Endothelial cell (in vitro differentiated cells): ENCODE data around the gene SLC8A1. TPM values are rescaled to one million over a fixed set of nuclear protein-coding genes. Genes with fewer than 3 reads are reported as not detected.

Source experiments
- DNase-seq: peaks from one replicate; pipeline ENCODE4 v3.0.0; 2021; ENCODE audit warnings: low spot score
- H3K27ac Mint-ChIP-seq: one replicate; pipeline ENCODE4 v1.8.0; 2021; ENCODE audit warnings: mixed read lengths, inconsistent platforms; ENCODE audit not compliant: unreplicated experiment
- H3K27me3 Mint-ChIP-seq: one replicate; pipeline ENCODE4 v1.8.0; 2021; ENCODE audit warnings: mild to moderate bottlenecking, moderate library complexity, mixed read lengths, inconsistent platforms; ENCODE audit not compliant: unreplicated experiment
- H3K36me3 Mint-ChIP-seq: one replicate; pipeline ENCODE4 v1.8.0; 2021; ENCODE audit warnings: mild to moderate bottlenecking, low read depth, mixed read lengths, inconsistent platforms; ENCODE audit not compliant: unreplicated experiment
- H3K4me1 Mint-ChIP-seq: one replicate; pipeline ENCODE4 v1.8.0; 2021; ENCODE audit warnings: mild to moderate bottlenecking, mixed read lengths, inconsistent platforms; ENCODE audit not compliant: unreplicated experiment
- H3K4me3 Mint-ChIP-seq: one replicate; pipeline ENCODE4 v1.8.0; 2021; ENCODE audit warnings: mild to moderate bottlenecking, mixed read lengths, inconsistent platforms; ENCODE audit not compliant: unreplicated experiment
- H3K9me3 Mint-ChIP-seq: one replicate; pipeline ENCODE4 v1.8.0; 2021; ENCODE audit warnings: mixed read lengths, inconsistent platforms; ENCODE audit not compliant: unreplicated experiment
- CTCF ChIP-seq: fragments of 200-600 bp; sonication (generic); IDR thresholded peaks from one replicate; pipeline ENCODE4 v1.5.0; 2021; ENCODE audit warnings: antibody characterized with exemption; ENCODE audit not compliant: unreplicated experiment
- total RNA-seq: library from RNA; stranded (reverse); fragmentation: NEBNext Ultra II Directional; extraction: Animal tissue kit (Norgen Biotek cat#: 25700); gene quantifications from one replicate; pipeline ENCODE4 v1.2.1, GENCODE V29; 2021; ENCODE audit not compliant: unreplicated experiment

SLC8A1 gene
- total RNA-seq, 1 donor from 2014 or later: 0.80 TPM

GRCh38 chr2:40435426-40436092 lies 16.3 kb downstream of the SLC8A1 start:
- Mint-ChIP-seq H3K27me3 (no peaks in the 10 kb centered on the region), H3K27ac (no peak overlapping the region), H3K9me3 (no peaks in the 10 kb centered on the region), H3K36me3 (no peaks in the 10 kb centered on the region), H3K4me3 (no peak overlapping the region), H3K4me1 (no peaks in the 10 kb centered on the region)
- TF ChIP-seq CTCF: no peak
- no peak for DNase-seq

- H3K36me3 Mint-ChIP-seq: no peaks in the 10 kb centered on the region
- no peak for DNase-seq
- H3K27ac Mint-ChIP-seq: no peak overlapping the region
- H3K27me3 Mint-ChIP-seq: no peaks in the 10 kb centered on the region
- H3K9me3 Mint-ChIP-seq: no peaks in the 10 kb centered on the region
- no peak overlapping the region for H3K4me3 Mint-ChIP-seq
- H3K4me1 Mint-ChIP-seq: no peaks in the 10 kb centered on the region
- no peak for TF ChIP-seq CTCF
Observed at GRCh38 chr2:40434731-40435271, 17.1 kb downstream of the SLC8A1 start.

GRCh38 chr2:40433736-40434135 lies 18.2 kb downstream of the SLC8A1 start:
- TF ChIP-seq CTCF: no peak
- Mint-ChIP-seq H3K9me3 (no peaks in the 10 kb centered on the region), H3K27ac (no peak overlapping the region), H3K36me3 (no peaks in the 10 kb centered on the region), H3K4me3 (no peak overlapping the region), H3K4me1 (no peaks in the 10 kb centered on the region), H3K27me3 (no peaks in the 10 kb centered on the region)
- DNase-seq: no peak

- Mint-ChIP-seq H3K9me3 (no peaks in the 10 kb centered on the region), H3K27ac (no peak overlapping the region), H3K36me3 (no peaks in the 10 kb centered on the region), H3K27me3 (no peaks in the 10 kb centered on the region), H3K4me1 (no peaks in the 10 kb centered on the region), H3K4me3 (no peak overlapping the region)
- no peak for TF ChIP-seq CTCF
- no peak for DNase-seq
Observed at GRCh38 chr2:40432921-40433483, 18.9 kb downstream of the SLC8A1 start.

GRCh38 chr2:40431600-40431955 lies 20.3 kb downstream of the SLC8A1 start:
- Mint-ChIP-seq H3K4me1 (no peaks in the 10 kb centered on the region), H3K27ac (no peak overlapping the region), H3K27me3 (no peaks in the 10 kb centered on the region), H3K36me3 (no peaks in the 10 kb centered on the region), H3K4me3 (no peak overlapping the region), H3K9me3 (no peaks in the 10 kb centered on the region)
- no peak for TF ChIP-seq CTCF
- no peak for DNase-seq
